Stimulated activated CD8-positive, alpha-beta memory T cell treated with anti-CD3 and anti-CD28 coated beads, Interleukin-4, amount 100 ng/mL, for 4 hours (primary cell): ENCODE data around the gene TRIP6.
A peak's percentile ranks its signal among the peaks of the same experiment; 100 is the strongest.

Source experiments
- DNase-seq, 2 donors: peaks; one replicate each; pipeline ENCODE4 v3.0.0-alpha.2; 2020; ENCODE audit warnings: low read depth in 2 of 2, low spot score in 1 of 2

TRIP6 gene

DNA sequence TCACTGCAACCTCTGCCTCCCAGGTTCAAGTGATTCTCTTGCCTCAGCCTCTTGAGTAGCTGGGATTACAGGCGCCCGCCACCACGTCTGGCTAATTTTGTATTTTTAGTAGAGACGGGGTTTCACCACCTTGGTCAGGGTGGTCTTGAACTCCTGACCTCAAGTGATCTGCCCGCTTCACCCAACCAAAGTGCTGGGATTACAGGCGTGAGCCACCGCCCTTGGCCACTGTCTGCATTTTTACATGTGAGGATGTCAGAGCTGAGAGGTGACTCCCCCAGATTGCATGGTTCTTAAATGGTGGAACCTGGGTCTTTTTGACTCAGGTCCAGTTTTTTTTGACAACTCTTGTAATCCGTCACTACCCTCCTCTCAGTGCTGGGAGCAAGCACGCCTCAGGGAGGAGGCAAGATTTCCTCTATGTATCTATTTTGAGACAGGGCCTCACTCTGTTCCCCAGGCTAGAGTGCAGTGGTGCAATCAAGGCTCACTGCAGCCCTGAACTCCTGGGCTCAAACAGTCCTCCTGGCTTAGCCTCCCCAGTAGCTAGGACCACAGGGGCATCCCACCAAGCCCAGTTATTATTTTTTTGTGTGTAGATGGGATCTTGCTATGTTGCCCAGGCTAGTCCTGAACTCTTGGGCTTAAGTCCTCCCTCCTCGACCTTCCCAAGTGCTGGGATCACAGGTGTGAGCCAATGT, 6.6 kb downstream of the TRIP6 start:
- no peak for DNase-seq

DNA sequence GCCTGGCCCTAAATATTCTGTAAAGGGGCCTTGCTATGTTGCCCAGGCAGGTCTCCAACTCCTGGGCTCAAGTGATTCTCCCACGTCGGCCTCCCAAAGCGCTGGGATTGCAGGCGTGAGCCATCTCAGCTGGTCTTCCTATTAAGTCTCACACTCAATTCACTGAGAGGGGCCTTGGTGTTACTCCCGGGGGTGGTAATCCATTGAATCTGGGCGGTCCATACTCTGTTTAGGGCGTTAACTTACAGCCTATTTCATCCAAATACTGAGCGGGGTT, 7.1 kb downstream of the TRIP6 start:
- no peak for DNase-seq

DNA sequence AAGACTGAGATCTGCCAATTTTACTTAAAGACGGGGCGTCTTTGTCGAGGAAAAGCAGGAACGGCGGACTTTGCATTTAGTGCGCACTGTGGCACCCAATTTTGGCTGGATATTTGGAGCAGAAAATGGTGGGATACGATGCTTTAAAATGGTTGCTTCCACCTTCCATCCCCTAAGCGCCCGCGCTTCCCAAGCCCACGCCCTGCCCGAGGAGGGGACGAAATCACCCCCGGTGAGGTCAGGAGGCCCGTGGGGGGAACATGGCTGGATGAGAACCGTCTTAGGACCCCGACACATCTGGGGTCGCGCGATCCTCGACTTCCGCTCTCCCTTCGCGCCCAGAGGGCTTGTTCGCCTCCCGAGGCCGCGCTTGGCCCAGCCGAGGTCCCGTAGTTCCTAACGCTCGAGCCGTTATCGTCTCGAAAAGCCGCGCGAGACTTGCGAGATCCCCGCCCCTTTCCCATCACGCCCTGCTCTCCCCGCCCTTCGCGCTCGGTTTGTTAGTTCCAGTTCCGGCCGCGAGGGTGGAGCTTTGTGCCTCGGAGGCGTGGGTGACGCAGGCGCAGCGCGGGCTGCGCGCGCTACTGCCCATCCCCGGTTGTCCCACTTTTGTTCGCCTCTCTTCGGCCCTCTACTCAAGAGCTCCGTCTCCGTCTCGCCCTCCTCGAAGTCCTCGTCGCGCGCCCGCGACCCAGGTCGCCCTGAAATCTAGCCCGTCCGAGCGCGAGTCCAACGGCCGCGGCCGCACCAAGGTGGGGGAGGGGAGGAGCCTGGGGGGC, 7.6 kb downstream of the TRIP6 start, which contains the start of gene SRRT:
SRRT (plus strand) TSS at position 527 of the 779 bp plus-strand sequence. CDS start 488 bp downstream, outside the sequence.
- peak; percentile 96 to 97 for DNase-seq

DNA sequence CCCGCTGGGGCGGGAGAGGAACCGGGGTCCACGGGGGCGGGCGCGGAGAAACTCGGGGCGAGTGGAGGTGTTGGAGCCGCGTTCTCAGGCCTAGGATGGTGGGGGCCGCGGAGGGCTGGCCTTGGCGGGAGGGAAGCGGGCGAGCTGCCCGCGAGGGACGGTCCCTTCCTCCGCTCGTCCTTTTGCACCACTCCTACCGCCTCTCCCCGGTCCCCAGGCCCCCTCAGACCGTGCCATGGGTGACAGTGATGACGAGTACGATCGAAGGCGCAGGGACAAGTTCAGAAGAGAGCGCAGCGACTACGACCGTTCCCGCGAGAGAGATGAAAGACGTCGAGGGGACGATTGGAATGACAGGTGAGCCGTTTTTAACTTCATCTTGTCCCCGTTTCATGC, 8.2 kb downstream of the TRIP6 start:
- no peak for DNase-seq

- no peak for DNase-seq
These were observed 10.8 kb downstream of the TRIP6 start for GRCh38 chr7:100878013-100878412.

DNA sequence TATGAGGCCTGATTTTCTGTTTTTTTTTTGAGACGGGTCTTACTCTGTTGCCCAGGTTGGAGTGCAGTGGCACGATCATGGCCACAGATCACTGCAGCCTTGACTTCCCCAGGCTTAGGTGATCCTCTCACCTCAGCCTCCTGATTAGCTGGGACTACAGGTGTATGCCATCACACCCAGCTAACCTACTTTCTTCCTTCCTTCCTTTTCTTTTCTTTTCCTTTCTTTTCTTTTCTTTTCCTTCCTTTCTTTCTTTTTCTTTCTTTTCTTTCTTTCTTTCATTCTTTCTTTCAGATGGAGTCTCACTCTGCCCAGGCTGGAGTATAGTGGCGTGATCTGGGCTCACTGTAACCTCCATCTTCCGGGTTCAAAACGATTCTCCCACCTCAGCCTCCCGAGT, 11.5 kb downstream of the TRIP6 start:
- DNase-seq = no peak

DNA sequence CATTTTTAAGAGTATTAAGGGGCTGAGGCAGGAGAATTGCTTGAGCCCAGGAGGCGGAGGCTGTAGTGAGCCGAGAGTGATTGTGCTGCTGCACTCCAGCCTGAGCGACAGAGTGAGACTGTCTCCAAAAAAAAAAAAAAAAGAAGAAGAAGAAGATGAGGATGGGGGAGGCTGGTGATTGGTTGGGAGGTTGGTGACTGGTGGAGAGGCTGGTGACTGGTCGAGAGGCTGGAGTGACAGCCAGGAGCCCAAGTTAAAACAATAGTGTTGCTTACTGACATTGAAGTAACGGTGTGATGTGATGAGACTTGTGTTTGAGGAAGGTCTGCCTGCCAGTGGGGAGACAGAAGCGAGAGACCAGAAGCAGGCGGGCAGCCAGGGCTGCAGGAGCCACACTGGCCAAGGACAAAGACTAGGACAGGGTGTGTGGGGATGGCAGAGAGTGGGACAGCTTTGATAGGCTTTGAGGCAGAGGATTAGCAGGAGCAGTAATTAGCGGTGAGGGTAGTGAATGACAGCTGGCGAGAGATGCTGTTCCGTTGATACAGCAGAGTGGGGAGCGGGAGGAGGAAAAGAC, 12.6 kb downstream of the TRIP6 start:
- DNase-seq = no peak

DNA sequence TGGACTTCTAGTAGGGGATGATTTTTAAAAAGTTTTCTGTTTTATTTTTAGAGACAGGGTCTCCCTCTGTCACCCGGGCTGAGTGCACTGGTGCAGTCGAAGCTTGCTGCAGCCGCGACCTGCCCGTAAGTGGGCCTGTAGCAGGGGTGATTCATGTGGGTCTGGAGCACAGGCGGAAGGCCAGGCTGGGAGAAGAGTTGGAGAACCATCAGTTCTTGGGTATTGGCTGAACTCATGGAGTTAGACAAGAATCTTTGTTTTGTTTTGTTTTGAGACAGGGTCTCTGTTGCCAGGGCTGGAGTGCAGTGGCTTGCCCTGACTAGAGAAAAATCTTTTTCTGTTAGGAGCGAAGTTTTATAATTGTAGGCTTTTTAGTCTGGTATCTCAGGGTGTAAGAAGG, 13.5 kb downstream of the TRIP6 start:
- DNase-seq = no peak

- no peak for DNase-seq
These were observed 13.9 kb downstream of the TRIP6 start for GRCh38 chr7:100881136-100881535.

DNA sequence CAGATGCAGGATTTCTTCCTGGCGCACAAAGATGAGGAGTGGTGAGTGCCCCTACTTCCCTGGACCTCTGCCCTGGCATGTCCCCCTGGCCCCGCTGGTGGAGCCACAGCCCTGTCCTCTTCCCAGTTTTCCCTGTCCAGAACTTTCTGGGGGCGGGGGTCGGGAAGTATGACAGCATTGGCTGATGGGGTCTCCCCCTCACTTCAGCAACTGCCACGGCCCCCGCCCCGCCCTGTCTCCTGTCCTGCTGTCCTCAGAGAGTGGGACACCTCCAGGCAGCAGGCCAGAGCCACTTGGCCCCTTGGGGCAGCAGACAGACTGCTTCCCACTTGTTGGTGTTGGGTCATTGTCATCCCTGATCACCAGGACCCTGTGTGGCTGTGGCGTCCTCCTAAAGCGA, 15.0 kb downstream of the TRIP6 start:
- no peak for DNase-seq

GRCh38 chr7:100882785-100883526, 15.8 kb downstream of the TRIP6 start:
- no peak for DNase-seq

GRCh38 chr7:100884736-100885439, 17.7 kb downstream of the TRIP6 start:
- DNase-seq = no peak

GRCh38 chr7:100885440-100886141, 18.4 kb downstream of the TRIP6 start:
- DNase-seq = no peak

DNA sequence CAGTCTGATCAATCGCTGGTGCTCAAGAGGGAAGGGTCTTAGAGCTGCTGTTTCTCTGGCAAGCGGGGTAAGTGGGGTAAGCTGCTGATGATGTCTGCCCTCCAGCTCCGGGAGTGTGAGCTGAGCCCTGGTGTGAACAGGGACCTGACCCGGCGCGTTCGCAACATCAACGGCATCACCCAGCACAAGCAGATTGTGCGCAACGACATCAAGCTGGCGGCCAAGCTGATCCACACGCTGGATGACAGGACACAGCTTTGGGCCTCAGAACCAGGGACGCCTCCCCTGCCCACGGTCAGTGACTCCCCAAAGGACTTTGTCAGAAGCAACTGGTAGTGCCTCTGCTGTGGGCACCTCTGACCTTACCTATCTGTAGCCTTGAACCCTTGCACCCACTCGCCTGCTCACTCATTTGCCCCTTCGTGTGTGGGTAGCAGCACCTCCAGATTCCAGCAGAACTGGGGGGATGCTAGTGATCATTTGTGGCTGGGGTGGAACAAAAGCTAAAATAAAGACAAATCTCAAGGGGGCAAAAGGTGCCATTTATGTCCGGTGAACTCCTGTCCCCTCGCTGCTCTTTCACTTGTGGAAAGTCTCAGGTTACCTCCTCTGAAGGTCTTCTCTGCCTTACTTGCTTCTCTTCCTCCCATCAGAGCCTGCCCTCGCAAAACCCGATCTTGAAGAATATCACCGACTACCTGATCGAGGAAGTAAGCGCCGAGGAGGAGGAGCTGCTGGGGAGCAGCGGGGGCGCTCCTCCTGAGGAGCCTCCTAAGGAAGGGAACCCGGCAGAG, 19.2 kb downstream of the TRIP6 start:
- no peak for DNase-seq

- no peak for DNase-seq
These were observed 19.8 kb downstream of the TRIP6 start for GRCh38 chr7:100886936-100887515.

GRCh38 chr7:100887516-100888290, 20.5 kb downstream of the TRIP6 start:
- no peak for DNase-seq

GRCh38 chr7:100888291-100888987, 21.3 kb downstream of the TRIP6 start:
- no peak for DNase-seq
